ENCODE measurements around the gene ASCC2. TPM values are rescaled to one million over a fixed set of nuclear protein-coding genes. Genes with fewer than 3 reads are reported as not detected.

Gene ASCC2
- total RNA-seq, 2 donors from 2014 or later: 44.2 to 45.5 TPM

DNA sequence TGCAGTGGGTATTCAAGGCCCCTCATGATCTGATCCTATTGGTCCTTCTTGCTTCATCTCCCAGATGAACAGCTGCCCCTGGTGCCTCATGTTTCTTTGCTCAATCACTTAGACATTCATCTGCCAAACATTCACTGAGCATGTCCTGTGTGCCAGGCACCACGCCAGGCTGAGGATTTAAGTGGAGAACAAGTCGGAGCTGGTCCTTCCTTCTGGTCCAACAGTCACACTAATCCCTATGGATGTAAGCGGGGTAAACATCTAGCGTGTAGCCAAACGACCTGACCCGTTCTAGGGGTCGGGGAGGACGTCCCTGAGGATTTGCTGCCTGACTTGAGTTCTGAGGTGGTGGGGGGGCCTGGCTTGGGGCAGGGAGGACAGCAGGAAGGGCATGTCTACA is 93.2 kb downstream of the ASCC2 start:
- H3K4me3 Mint-ChIP-seq: no peak overlapping the region
- Histone ChIP-seq H3K27me3 (ENCODE audit: control insufficient read depth, insufficient read depth, low read length, poor library complexity, severe bottlenecking) (no peaks in the 10 kb centered on the region), H3K4me3 (ENCODE audit: low read length) (no peak overlapping the region), H3K27ac (ENCODE audit: low read depth, low read length) (no peak overlapping the region), H3K9ac (ENCODE audit: extremely low read depth, low read length, poor library complexity, severe bottlenecking) (no peak overlapping the region), H3K9me3 (ENCODE audit: control insufficient read depth, low read length) (no peaks in the 10 kb centered on the region), H3K4me1 (ENCODE audit: control insufficient read depth, insufficient read depth, low read length) (no peaks in the 10 kb centered on the region), H3K36me3 (ENCODE audit: control insufficient read depth, insufficient read depth, low read length) (no peaks in the 10 kb centered on the region)
- no peaks in the 10 kb centered on the region for H3K4me1 Mint-ChIP-seq
- H3K27me3 Mint-ChIP-seq (ENCODE audit: insufficient read depth): no peaks in the 10 kb centered on the region
- H3K27ac Mint-ChIP-seq: peak overlapping the region; percentile 7
- peaks cover 16% of the 10 kb centered on the region for H3K36me3 Mint-ChIP-seq (ENCODE audit: low read depth)
- H3K9me3 Mint-ChIP-seq: no peaks in the 10 kb centered on the region
- 90 to 100% methylated on average over 2 to 8 of the region's 8 CpGs for WGBS, 2 experiments (ENCODE audit: insufficient coverage in 1 of 2, insufficient read length in 1 of 2)
- no peak for TF ChIP-seq CTCF (conservative IDR thresholded peaks at IDR 0.05)
- DNase-seq: no peak

GRCh38 chr22:29742326-29742725 is 95.7 kb downstream of the ASCC2 start:
- H3K27me3 Mint-ChIP-seq (ENCODE audit: insufficient read depth): no peaks in the 10 kb centered on the region
- Histone ChIP-seq H3K27ac (ENCODE audit: low read depth, low read length) (no peak overlapping the region), H3K9me3 (ENCODE audit: control insufficient read depth, low read length) (no peaks in the 10 kb centered on the region), H3K36me3 (ENCODE audit: control insufficient read depth, insufficient read depth, low read length) (no peaks in the 10 kb centered on the region), H3K4me1 (ENCODE audit: control insufficient read depth, insufficient read depth, low read length) (no peaks in the 10 kb centered on the region), H3K27me3 (ENCODE audit: control insufficient read depth, insufficient read depth, low read length, poor library complexity, severe bottlenecking) (no peaks in the 10 kb centered on the region), H3K9ac (ENCODE audit: extremely low read depth, low read length, poor library complexity, severe bottlenecking) (no peak overlapping the region), H3K4me3 (ENCODE audit: low read length) (no peak overlapping the region)
- no peaks in the 10 kb centered on the region for H3K9me3 Mint-ChIP-seq
- H3K27ac Mint-ChIP-seq: no peak overlapping the region
- H3K4me1 Mint-ChIP-seq: no peaks in the 10 kb centered on the region
- no peak overlapping the region for H3K4me3 Mint-ChIP-seq
- H3K36me3 Mint-ChIP-seq (ENCODE audit: low read depth): peaks cover 16% of the 10 kb centered on the region
- 89 to 91% methylated on average over 10 to 13 of the region's 13 CpGs for WGBS, 2 experiments (ENCODE audit: insufficient coverage in 1 of 2, insufficient read length in 1 of 2)
- no peak for TF ChIP-seq CTCF (conservative IDR thresholded peaks at IDR 0.05)
- DNase-seq: no peak

- no peaks in the 10 kb centered on the region for H3K9me3 Mint-ChIP-seq
- H3K4me1 Mint-ChIP-seq: no peaks in the 10 kb centered on the region
- Histone ChIP-seq H3K27ac (ENCODE audit: low read depth, low read length) (no peak overlapping the region), H3K27me3 (ENCODE audit: control insufficient read depth, insufficient read depth, low read length, poor library complexity, severe bottlenecking) (no peaks in the 10 kb centered on the region), H3K4me3 (ENCODE audit: low read length) (no peak overlapping the region), H3K4me1 (ENCODE audit: control insufficient read depth, insufficient read depth, low read length) (no peaks in the 10 kb centered on the region), H3K9me3 (ENCODE audit: control insufficient read depth, low read length) (no peaks in the 10 kb centered on the region), H3K9ac (ENCODE audit: extremely low read depth, low read length, poor library complexity, severe bottlenecking) (no peak overlapping the region), H3K36me3 (ENCODE audit: control insufficient read depth, insufficient read depth, low read length) (no peaks in the 10 kb centered on the region)
- H3K27ac Mint-ChIP-seq: no peak overlapping the region
- no peak for DNase-seq
- no peaks in the 10 kb centered on the region for H3K27me3 Mint-ChIP-seq (ENCODE audit: insufficient read depth)
- peaks cover 13% of the 10 kb centered on the region for H3K36me3 Mint-ChIP-seq (ENCODE audit: low read depth)
- no peak overlapping the region for H3K4me3 Mint-ChIP-seq
- WGBS, 2 experiments (ENCODE audit: insufficient coverage in 1 of 2, insufficient read length in 1 of 2): 86 to 87% methylated on average over 1 to 2 of the region's 2 CpGs
- no peak for TF ChIP-seq CTCF (conservative IDR thresholded peaks at IDR 0.05)
Measured at GRCh38 chr22:29741926-29742325, 96.1 kb downstream of the ASCC2 start.
